ENCODE measurements around the gene DNAJC1. TPM values are rescaled to one million over a fixed set of nuclear protein-coding genes. Genes with fewer than 3 reads are reported as not detected.

The DNAJC1 gene
- total and polyA plus RNA-seq, 4 donors: 21.2 to 48.1 (median 32.5) TPM

GRCh38 chr10:21888959-21889358 is 114.6 kb downstream of the DNAJC1 start:
- Histone ChIP-seq H3K27ac (ENCODE audit: low read depth in 1 of 2, low read length in 2 of 2) (no peak overlapping the region), H3K27me3 (ENCODE audit: control insufficient read depth in 4 of 4, insufficient read depth in 4 of 4, low read length in 3 of 4) (no peaks in the 10 kb centered on the region), H3K36me3 (ENCODE audit: control insufficient read depth in 4 of 4, insufficient read depth in 3 of 4, low read depth in 1 of 4, low read length in 3 of 4) (peaks cover 0 to 3% (median 0%) of the 10 kb centered on the region in 4 donors), H3K4me3 (ENCODE audit: low read depth in 1 of 3, low read length in 3 of 3) (no peak overlapping the region), H3K9ac (ENCODE audit: low read depth in 1 of 2, low read length in 2 of 2) (no peak overlapping the region), H3K9me3 (ENCODE audit: control insufficient read depth in 4 of 4, low read length in 3 of 4) (no peaks in the 10 kb centered on the region), H3K4me1 (ENCODE audit: control insufficient read depth in 4 of 4, insufficient read depth in 4 of 4, low read length in 3 of 4) (no peaks in the 10 kb centered on the region)
- TF ChIP-seq ZBTB33 (IDR thresholded peaks at IDR 0.05): no peak
- no peak for TF ChIP-seq GABPA (IDR thresholded peaks at IDR 0.05 in 1 of 2, conservative IDR thresholded peaks at IDR 0.05 in 1 of 2)
- TF ChIP-seq ATF3 (IDR thresholded peaks at IDR 0.05): no peak
- 75% methylated on average over 5 of the region's 5 CpGs for WGBS
- no peak for DNase-seq (ENCODE audit: low spot score)

- H3K36me3 ChIP-seq (ENCODE audit: control insufficient read depth in 4 of 4, insufficient read depth in 3 of 4, low read depth in 1 of 4, low read length in 3 of 4): peaks cover 3 to 6% (median 5%) of the 10 kb centered on the region in 4 donors
- no peak for DNase-seq (ENCODE audit: low spot score)
- no peaks in the 10 kb centered on the region for H3K27me3 ChIP-seq (ENCODE audit: control insufficient read depth in 4 of 4, insufficient read depth in 4 of 4, low read length in 3 of 4)
- H3K9ac ChIP-seq (ENCODE audit: low read depth in 1 of 2, low read length in 2 of 2): no peak overlapping the region
- H3K4me3 ChIP-seq (ENCODE audit: low read depth in 1 of 3, low read length in 3 of 3): no peak overlapping the region
- H3K9me3 ChIP-seq (ENCODE audit: control insufficient read depth in 4 of 4, low read length in 3 of 4): no peaks in the 10 kb centered on the region
- no peaks in the 10 kb centered on the region for H3K4me1 ChIP-seq (ENCODE audit: control insufficient read depth in 4 of 4, insufficient read depth in 4 of 4, low read length in 3 of 4)
- TF ChIP-seq RXRA (IDR thresholded peaks at IDR 0.05) (no peak), YY1 (IDR thresholded peaks at IDR 0.05) (no peak), MAX (IDR thresholded peaks at IDR 0.05) (no peak), TAF1 (conservative IDR thresholded peaks at IDR 0.05) (no peak), RAD21 (IDR thresholded peaks at IDR 0.05) (no peak), FOXA2 (IDR thresholded peaks at IDR 0.05) (no peak), REST (IDR thresholded peaks at IDR 0.05) (no peak), JUND (IDR thresholded peaks at IDR 0.05) (no peak), ZBTB33 (IDR thresholded peaks at IDR 0.05) (no peak), HNF4A (conservative IDR thresholded peaks at IDR 0.05) (no peak), SP1 (IDR thresholded peaks at IDR 0.05) (no peak)
- H3K27ac ChIP-seq (ENCODE audit: low read depth in 1 of 2, low read length in 2 of 2): no peak overlapping the region
These were observed 117.6 kb downstream of the DNAJC1 start for GRCh38 chr10:21885940-21886339.

Measured in liver (tissue), 9 donors.